ENCODE results near the gene MED27.

DNA sequence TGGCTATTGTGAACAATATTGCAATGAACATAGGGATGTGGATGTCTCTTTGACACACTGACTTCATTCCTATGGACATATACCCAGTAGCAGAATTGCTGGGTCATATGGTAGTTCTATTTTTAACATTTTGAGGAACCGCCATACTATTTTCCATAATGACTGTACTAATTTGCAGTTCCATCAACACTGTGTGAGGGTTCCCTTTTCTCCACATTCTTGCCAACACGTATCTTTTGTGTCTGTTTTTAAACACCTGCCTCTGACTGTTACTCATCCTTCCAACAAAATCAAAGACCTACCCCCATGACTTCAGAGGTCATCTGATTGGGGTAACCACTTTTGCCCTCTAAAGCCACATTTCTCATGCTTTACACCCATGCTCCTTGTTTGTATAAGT lies 133.5 kb downstream of the MED27 start:
- TF ChIP-seq POLR2AphosphoS5 (IDR thresholded peaks at IDR 0.05) (no peak), POLR2A (IDR thresholded peaks at IDR 0.05) (no peak)
- TF ChIP-seq, protein P1, sequence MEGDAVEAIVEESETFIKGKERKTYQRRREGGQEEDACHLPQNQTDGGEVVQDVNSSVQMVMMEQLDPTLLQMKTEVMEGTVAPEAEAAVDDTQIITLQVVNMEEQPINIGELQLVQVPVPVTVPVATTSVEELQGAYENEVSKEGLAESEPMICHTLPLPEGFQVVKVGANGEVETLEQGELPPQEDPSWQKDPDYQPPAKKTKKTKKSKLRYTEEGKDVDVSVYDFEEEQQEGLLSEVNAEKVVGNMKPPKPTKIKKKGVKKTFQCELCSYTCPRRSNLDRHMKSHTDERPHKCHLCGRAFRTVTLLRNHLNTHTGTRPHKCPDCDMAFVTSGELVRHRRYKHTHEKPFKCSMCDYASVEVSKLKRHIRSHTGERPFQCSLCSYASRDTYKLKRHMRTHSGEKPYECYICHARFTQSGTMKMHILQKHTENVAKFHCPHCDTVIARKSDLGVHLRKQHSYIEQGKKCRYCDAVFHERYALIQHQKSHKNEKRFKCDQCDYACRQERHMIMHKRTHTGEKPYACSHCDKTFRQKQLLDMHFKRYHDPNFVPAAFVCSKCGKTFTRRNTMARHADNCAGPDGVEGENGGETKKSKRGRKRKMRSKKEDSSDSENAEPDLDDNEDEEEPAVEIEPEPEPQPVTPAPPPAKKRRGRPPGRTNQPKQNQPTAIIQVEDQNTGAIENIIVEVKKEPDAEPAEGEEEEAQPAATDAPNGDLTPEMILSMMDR (IDR thresholded peaks at IDR 0.05), result no peak
